SK-N-DZ (cell line): Measurements from ENCODE around the gene APOBEC3B.
"Not testable (repeated sequence)": the region's sequence is repeated elsewhere in the genome, so short reads cannot be mapped to it uniquely, and the experiment has no call there.

Experiments
- DNase-seq: peaks from one replicate; pipeline ENCODE4 v3.0.0-alpha.2; 2015; ENCODE audit warnings: low spot score

The APOBEC3B gene

GRCh38 chr22:38951734-38952133 is 30.4 kb upstream of the APOBEC3B start:
- DNase-seq, result no peak

- no peak for DNase-seq
Measured at GRCh38 chr22:38952281-38952993, 29.7 kb upstream of the APOBEC3B start.

- no peak for DNase-seq
Measured at GRCh38 chr22:38953091-38953490, 29.1 kb upstream of the APOBEC3B start.

GRCh38 chr22:38953577-38954413 is 28.4 kb upstream of the APOBEC3B start:
- DNase-seq, result no peak

GRCh38 chr22:38954414-38955043 is 27.6 kb upstream of the APOBEC3B start:
- no peak for DNase-seq

- DNase-seq, result no peak
Measured at GRCh38 chr22:38955250-38955905, 26.8 kb upstream of the APOBEC3B start.

- DNase-seq, result no peak
Measured at GRCh38 chr22:38955926-38956325, 26.2 kb upstream of the APOBEC3B start.

GRCh38 chr22:38956551-38956950 is 25.6 kb upstream of the APOBEC3B start:
- no peak for DNase-seq

GRCh38 chr22:38957046-38957770 is 24.9 kb upstream of the APOBEC3B start, which contains the start of gene APOBEC3A:
TSS of gene APOBEC3A (plus strand) at chr22:38957609. CDS start at chr22:38957692, 83 bp downstream.
- DNase-seq, result no peak

GRCh38 chr22:38957808-38958650 is 24.1 kb upstream of the APOBEC3B start:
- DNase-seq, result no peak

GRCh38 chr22:38958651-38958943 is 23.6 kb upstream of the APOBEC3B start:
- DNase-seq, result not testable (repeated sequence)

- no peak for DNase-seq
Measured at GRCh38 chr22:38959590-38959989, 22.6 kb upstream of the APOBEC3B start.

GRCh38 chr22:38960673-38961072 is 21.5 kb upstream of the APOBEC3B start:
- DNase-seq, result not testable (repeated sequence)

GRCh38 chr22:38963291-38963738 is 18.8 kb upstream of the APOBEC3B start:
- DNase-seq, result not testable (repeated sequence)

- no peak for DNase-seq
Measured at GRCh38 chr22:38963872-38964271, 18.3 kb upstream of the APOBEC3B start.

GRCh38 chr22:38964306-38964705 is 17.8 kb upstream of the APOBEC3B start:
- DNase-seq, result no peak

- DNase-seq, result no peak
Measured at GRCh38 chr22:38964989-38965388, 17.2 kb upstream of the APOBEC3B start.

GRCh38 chr22:38965614-38966379 is 16.4 kb upstream of the APOBEC3B start:
- DNase-seq, result no peak

GRCh38 chr22:38966380-38966702 is 15.8 kb upstream of the APOBEC3B start:
- no peak for DNase-seq

GRCh38 chr22:38966942-38967341 is 15.2 kb upstream of the APOBEC3B start:
- DNase-seq, result no peak
